A673 (cell line): ENCODE data around the gene CCDC171.

ENCODE experiments used
- CTCF ChIP-seq: fragments of 300-800, 200-600 bp; sonication (generic); conservative IDR thresholded peaks from 2 replicates; pipeline ENCODE4 v1.5.1; 2017; ENCODE audit warnings: low read depth, mild to moderate bottlenecking, antibody characterized with exemption, low read length, moderate library complexity, mixed read lengths
- EZH2 ChIP-seq: fragments of 200-600 bp; sonication (generic); IDR thresholded peaks from 2 replicates; pipeline ENCODE4 v1.6.1; 2017; ENCODE audit warnings: borderline replicate concordance, low read depth, mild to moderate bottlenecking, mixed read lengths, antibody characterized with exemption, low read length; ENCODE audit not compliant: poor library complexity, severe bottlenecking

GRCh38 chr9:15696979-15697378 is 144.1 kb downstream of the CCDC171 start:
- TF ChIP-seq CTCF (no peak), EZH2 (no peak)
